HEK293T (cell line): Measurements from ENCODE around the gene ARPC1B.
"Not testable (repeated sequence)": the region's sequence is repeated elsewhere in the genome, so short reads cannot be mapped to it uniquely, and the experiment has no call there.

Experiments
- CTCF ChIA-PET: fragments of 350-600 bp; formaldehyde crosslinking; extraction: SDS; loops from one replicate; lab custom pipeline; 2021; ENCODE audit warnings: antibody characterized with exemption, inconsistent platforms; lab: Yijun Ruan, JAX
- POLR2A ChIA-PET: fragments of 350-600 bp; formaldehyde crosslinking; extraction: SDS; loops from one replicate; lab custom pipeline; 2020; ENCODE audit warnings: antibody characterized with exemption, inconsistent platforms; lab: Yijun Ruan, JAX
- DNase-seq: peaks from one replicate; pipeline ENCODE4 v3.0.0; 2012; ENCODE audit warnings: mixed read lengths; ENCODE audit errors: extremely low spot score
- ARNT ChIP-seq: fragments of 450-650 bp; IDR thresholded peaks from 2 replicates; pipeline ENCODE4 v1.6.1; 2017; ENCODE audit warnings: mild to moderate bottlenecking
- BHLHE40 ChIP-seq: fragments of 450-650 bp; IDR thresholded peaks from 2 replicates; pipeline ENCODE4 v1.6.1; 2016; ENCODE audit warnings: mild to moderate bottlenecking, moderate library complexity, borderline replicate concordance
- CTBP1 ChIP-seq: fragments of 450-650 bp; IDR thresholded peaks from 2 replicates; pipeline ENCODE4 v1.6.1; 2016; ENCODE audit warnings: borderline replicate concordance
- ELF4 ChIP-seq: fragments of 450-650 bp; IDR thresholded peaks from 2 replicates; pipeline ENCODE4 v1.6.1; 2017; ENCODE audit warnings: antibody characterized with exemption
- FOXA1 ChIP-seq: fragments of 450-650 bp; IDR thresholded peaks from 2 replicates; pipeline ENCODE4 v1.6.1; 2016; ENCODE audit warnings: mild to moderate bottlenecking
- FOXK2 ChIP-seq: fragments of 450-650 bp; IDR thresholded peaks from 2 replicates; pipeline ENCODE4 v1.6.1; 2016; ENCODE audit warnings: mild to moderate bottlenecking
- FOXM1 ChIP-seq: fragments of 450-650 bp; IDR thresholded peaks from 2 replicates; pipeline ENCODE4 v1.6.1; 2017; ENCODE audit warnings: mild to moderate bottlenecking, borderline replicate concordance
- HDGF ChIP-seq: fragments of 450-650 bp; IDR thresholded peaks from 2 replicates; pipeline ENCODE4 v1.6.1; 2017; ENCODE audit warnings: antibody characterized with exemption, borderline replicate concordance
- L3MBTL2 ChIP-seq: fragments of 450-650 bp; conservative IDR thresholded peaks from 2 replicates; pipeline ENCODE4 v1.6.1; 2016; ENCODE audit warnings: mild to moderate bottlenecking
- LEF1 ChIP-seq: fragments of 450-650 bp; IDR thresholded peaks from 2 replicates; pipeline ENCODE4 v1.6.1; 2017; ENCODE audit warnings: mild to moderate bottlenecking, borderline replicate concordance
- NFRKB ChIP-seq: fragments of 450-650 bp; IDR thresholded peaks from 2 replicates; pipeline ENCODE4 v1.6.1; 2016; ENCODE audit warnings: mild to moderate bottlenecking, moderate library complexity
- SP1 ChIP-seq: fragments of 450-650 bp; IDR thresholded peaks from 2 replicates; pipeline ENCODE4 v1.6.1; 2017
- SUZ12 ChIP-seq: fragments of 450-650 bp; IDR thresholded peaks from 2 replicates; pipeline ENCODE4 v1.6.1; 2016; ENCODE audit warnings: mild to moderate bottlenecking
- TARDBP ChIP-seq: fragments of 450-650 bp; IDR thresholded peaks from 2 replicates; pipeline ENCODE4 v1.6.1; 2016
- ZNF384 ChIP-seq: fragments of 450-650 bp; IDR thresholded peaks from 2 replicates; pipeline ENCODE4 v1.6.1; 2016
- TF ChIP-seq, protein P1 (sequence below): fragments of 450-650 bp; IDR thresholded peaks from 2 replicates; pipeline ENCODE4 v1.6.1; 2016

Gene ARPC1B

GRCh38 chr7:99410635-99411034, 36.1 kb downstream of the ARPC1B start:
- ChIA-PET CTCF (no interaction called here), POLR2A (no interaction called here)
- DNase-seq, result no peak
- TF ChIP-seq, protein P1, sequence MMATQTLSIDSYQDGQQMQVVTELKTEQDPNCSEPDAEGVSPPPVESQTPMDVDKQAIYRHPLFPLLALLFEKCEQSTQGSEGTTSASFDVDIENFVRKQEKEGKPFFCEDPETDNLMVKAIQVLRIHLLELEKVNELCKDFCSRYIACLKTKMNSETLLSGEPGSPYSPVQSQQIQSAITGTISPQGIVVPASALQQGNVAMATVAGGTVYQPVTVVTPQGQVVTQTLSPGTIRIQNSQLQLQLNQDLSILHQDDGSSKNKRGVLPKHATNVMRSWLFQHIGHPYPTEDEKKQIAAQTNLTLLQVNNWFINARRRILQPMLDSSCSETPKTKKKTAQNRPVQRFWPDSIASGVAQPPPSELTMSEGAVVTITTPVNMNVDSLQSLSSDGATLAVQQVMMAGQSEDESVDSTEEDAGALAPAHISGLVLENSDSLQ, result no peak
- no peak for TF ChIP-seq HDGF
- TF ChIP-seq ZNF384, result no peak
- TF ChIP-seq BHLHE40, result no peak
- no peak for TF ChIP-seq ARNT
- TF ChIP-seq SP1, result no peak
- no peak for TF ChIP-seq NFRKB
- TF ChIP-seq L3MBTL2, result no peak
- no peak for TF ChIP-seq FOXA1
- no peak for TF ChIP-seq TARDBP
- no peak for TF ChIP-seq LEF1
- TF ChIP-seq FOXM1, result no peak
- no peak for TF ChIP-seq FOXK2
- TF ChIP-seq CTBP1, result no peak
- no peak for TF ChIP-seq ELF4
- no peak for TF ChIP-seq SUZ12

GRCh38 chr7:99415513-99416127, 41.1 kb downstream of the ARPC1B start:
- DNase-seq, result not testable (repeated sequence)
- POLR2A ChIA-PET, result interaction anchor here (0.8 to 1.2 kb wide), 2 partner anchors 9 to 90 kb away, joined by 3 read pairs; partner anchors contain the start of gene ARPC1A
- CTCF ChIA-PET, result interaction anchor here (0.6 kb wide), 1 partner anchor 397 kb away, joined by 3 read pairs; no protein-coding TSS in a partner anchor

- TF ChIP-seq ZNF384 (no peak), SUZ12 (no peak), TARDBP (no peak), CTBP1 (no peak), LEF1 (no peak)
- TF ChIP-seq, protein P1, result no peak
- DNase-seq, result no peak
- POLR2A ChIA-PET, result interaction anchor here (1.3 kb wide), 1 partner anchor 9 kb away, joined by 3 read pairs; the partner anchor contains the start of genes BUD31 and PDAP1
- CTCF ChIA-PET, result no interaction called here
Observed at GRCh38 chr7:99418260-99418659, 43.7 kb downstream of the ARPC1B start.

DNA sequence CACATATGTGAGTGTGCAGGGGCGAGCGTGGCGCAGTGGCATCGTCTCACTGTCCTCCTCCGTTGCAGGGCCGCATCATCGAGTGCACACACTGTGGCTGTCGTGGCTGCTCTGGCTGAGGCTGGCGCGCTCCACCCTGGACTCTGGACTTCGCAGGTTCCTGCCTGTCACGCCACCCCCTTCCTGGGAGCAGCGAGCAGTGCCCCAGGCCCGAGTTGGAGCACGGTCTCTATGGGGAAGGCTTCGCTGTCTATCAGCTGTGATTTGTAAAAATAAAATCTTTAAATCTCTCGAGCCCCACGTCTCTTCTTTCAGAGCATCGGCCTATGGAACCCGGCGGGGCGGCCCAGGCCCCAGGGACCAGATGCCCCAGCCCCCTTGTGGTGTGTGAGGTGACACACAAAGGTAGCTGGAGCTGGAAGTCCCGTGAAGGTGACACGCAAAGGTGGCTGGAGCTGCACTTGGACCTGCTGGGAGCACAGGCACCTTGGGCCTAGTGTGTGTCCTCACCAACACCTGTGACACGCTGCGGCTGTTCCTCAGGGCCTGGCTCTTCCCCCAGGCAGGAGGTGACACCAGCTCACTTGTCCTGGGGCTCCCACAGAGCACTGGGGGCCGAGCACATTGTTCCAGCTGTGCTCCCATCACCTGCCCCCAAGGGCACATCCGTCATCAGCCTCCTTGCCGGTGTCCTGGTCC, 44.9 kb downstream of the ARPC1B start:
- no peak for TF ChIP-seq LEF1
- TF ChIP-seq BHLHE40, result no peak
- no peak for TF ChIP-seq ARNT
- no peak for TF ChIP-seq ZNF384
- TF ChIP-seq HDGF, result no peak
- TF ChIP-seq FOXK2, result no peak
- no peak for TF ChIP-seq FOXA1
- no peak for TF ChIP-seq NFRKB
- TF ChIP-seq TARDBP, result no peak
- TF ChIP-seq, protein P1, result no peak
- no peak for TF ChIP-seq ELF4
- POLR2A ChIA-PET, result no interaction called here
- CTCF ChIA-PET, result no interaction called here
- DNase-seq, result no peak

DNA sequence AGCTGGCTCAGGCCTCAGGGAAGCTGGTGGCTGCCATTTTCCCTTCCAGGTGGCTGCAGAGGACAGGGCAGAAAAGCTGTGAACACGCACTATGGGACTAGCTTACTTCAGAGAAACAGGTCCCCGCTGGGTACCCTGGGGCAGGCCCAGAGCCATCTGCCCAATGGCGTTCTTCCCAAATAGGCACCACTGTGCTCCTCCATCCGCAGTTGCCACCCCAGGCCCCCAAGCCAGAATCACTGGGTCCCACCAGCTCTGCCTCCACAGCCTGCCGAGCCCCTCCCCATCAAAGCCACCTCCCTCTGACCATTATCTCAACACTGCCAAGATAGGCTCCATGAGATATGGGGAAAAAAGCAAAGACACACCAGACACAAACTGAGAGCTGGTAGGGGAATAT, 45.7 kb downstream of the ARPC1B start:
- DNase-seq, result no peak
- TF ChIP-seq CTBP1 (no peak), HDGF (no peak), SUZ12 (no peak), ELF4 (no peak), TARDBP (no peak), NFRKB (no peak), FOXM1 (no peak), BHLHE40 (no peak), ZNF384 (no peak), SP1 (no peak), FOXK2 (no peak), ARNT (no peak), L3MBTL2 (no peak), FOXA1 (no peak), LEF1 (no peak)
- TF ChIP-seq, protein P1, result no peak
- ChIA-PET CTCF (no interaction called here), POLR2A (no interaction called here)
